Lung (tissue), 12 donors: ENCODE results near the gene NEDD8. TPM values are rescaled to one million over a fixed set of nuclear protein-coding genes. Genes with fewer than 3 reads are reported as not detected.

ENCODE experiments used
- ATAC-seq: fragments of 200-7000 bp; cut with Tn5 transposase; one replicate; pipeline ENCODE4 v1.9.1; 2020; ENCODE audit warnings: moderate number of reproducible peaks; ENCODE audit not compliant: insufficient read depth, low FRiP score
- DNase-seq, 3 donors: peaks; one replicate each; pipeline ENCODE4 v3.0.0-alpha.2; 2013 to 2017
- H3K27ac ChIP-seq, 2 donors: one replicate each; pipeline ENCODE4 v1.5.1; 2013; ENCODE audit warnings: mild to moderate bottlenecking in 2 of 2, moderate library complexity in 2 of 2, control low read depth in 1 of 2, inconsistent platforms in 1 of 2, low read depth in 1 of 2, low read length in 1 of 2
- H3K27me3 ChIP-seq, 3 donors: one replicate each; pipeline ENCODE4 v1.5.1; 2013; ENCODE audit warnings: low read length in 2 of 3; ENCODE audit not compliant: control insufficient read depth in 3 of 3, insufficient read depth in 3 of 3
- H3K36me3 ChIP-seq, 4 donors: one replicate each; pipeline ENCODE4 v1.5.1; 2013; ENCODE audit warnings: low read length in 4 of 4, mild to moderate bottlenecking in 1 of 4, moderate library complexity in 1 of 4; ENCODE audit not compliant: control insufficient read depth in 4 of 4, insufficient read depth in 4 of 4
- H3K4me1 ChIP-seq, 5 donors: one replicate each; pipeline ENCODE4 v1.5.1; 2013; ENCODE audit warnings: low read length in 5 of 5, mild to moderate bottlenecking in 2 of 5, moderate library complexity in 1 of 5; ENCODE audit not compliant: control insufficient read depth in 5 of 5, insufficient read depth in 5 of 5
- H3K4me3 ChIP-seq: one replicate; pipeline ENCODE4 v1.5.1; 2013; ENCODE audit warnings: mild to moderate bottlenecking, control low read depth, moderate library complexity
- H3K9ac ChIP-seq, 2 donors: one replicate each; pipeline ENCODE4 v1.5.1; 2013; ENCODE audit warnings: low read length in 2 of 2, control low read depth in 1 of 2; ENCODE audit not compliant: insufficient read depth in 1 of 2
- H3K9me3 ChIP-seq, 4 donors: one replicate each; pipeline ENCODE4 v1.5.1; 2013; ENCODE audit warnings: low read length in 3 of 4, mild to moderate bottlenecking in 1 of 4, moderate library complexity in 1 of 4; ENCODE audit not compliant: control insufficient read depth in 4 of 4, insufficient read depth in 3 of 4
- CTCF ChIP-seq: IDR thresholded peaks from 2 replicates; pipeline ENCODE4 v1.5.1; 2012; ENCODE audit warnings: mild to moderate bottlenecking; ENCODE audit errors: control extremely low read depth, extremely low read depth
- WGBS, 2 donors: extraction: QIAGEN DNeasy Blood & Tissue Kit; methylation state at CpG; one replicate each; pipeline ENCODE4 v1.1.7; 2013; 5-methylcytosine and 5-hydroxymethylcytosine counted together
- polyA plus RNA-seq, 2 donors: library from polyadenylated mRNA; stranded (reverse); fragments of 200-250 nt; gene quantifications; one replicate each; pipeline ENCODE4 v1.2.1, GENCODE V29; 2013
- total RNA-seq, 2 donors: library from RNA; depleted of rRNA in 1 of 2; stranded (reverse); fragments of >200 nt in 1 of 2; gene quantifications; one replicate each; pipeline ENCODE4 v1.2.1, GENCODE V29; 2014 to 2021
- donor health status: control.
- donor health status: control.
- donor health status: Bipolar disorder and iron deficiency.
- donor health status: healthy.
- donor health status: DM: yes; HTN: yes; CAD: no.

The NEDD8 gene
- total and polyA plus RNA-seq, 4 donors: 69.5 to 246 (median 194) TPM

DNA sequence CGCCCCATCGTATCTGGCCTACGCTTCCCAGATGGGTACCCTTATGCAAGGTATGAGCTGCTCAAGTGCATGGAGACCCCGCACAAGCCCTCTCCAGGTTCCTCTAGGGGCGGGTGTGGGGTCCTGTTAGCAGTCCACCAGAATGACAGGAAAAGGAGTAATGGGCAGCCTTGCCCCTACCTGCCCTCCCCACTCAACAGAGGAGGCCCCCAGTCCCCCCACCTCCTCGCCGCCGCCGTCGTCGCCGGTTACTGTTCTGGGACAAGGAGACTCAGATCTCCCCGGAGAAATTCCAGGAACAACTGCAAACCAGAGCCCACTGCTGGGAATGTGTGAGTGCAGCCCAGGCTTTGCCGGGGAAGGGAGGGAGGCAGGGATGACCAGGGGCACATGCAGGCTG, 54.3 kb downstream of the NEDD8 start:
- Histone ChIP-seq H3K4me1 (peaks cover 0 to 2% (median 0%) of the 10 kb centered on the region in 5 donors), H3K27ac (no peak overlapping the region), H3K27me3 (no peaks in the 10 kb centered on the region), H3K36me3 (peaks cover 2 to 71% (median 7%) of the 10 kb centered on the region in 4 donors), H3K9ac (no peak overlapping the region), H3K9me3 (no peaks in the 10 kb centered on the region), H3K4me3 (no peak overlapping the region)
- no peak for DNase-seq
- 94 to 98% methylated on average over 14 of the region's 14 CpGs for WGBS, 2 donors
- no peak for TF ChIP-seq CTCF
- no peak for ATAC-seq

GRCh38 chr14:24177041-24177825, 54.9 kb downstream of the NEDD8 start:
- no peak for TF ChIP-seq CTCF
- H3K9me3 ChIP-seq: no peaks in the 10 kb centered on the region
- no peak for ATAC-seq
- no peak overlapping the region for H3K27ac ChIP-seq
- no peak for DNase-seq
- peaks cover 0 to 68% (median 3%) of the 10 kb centered on the region in 4 donors for H3K36me3 ChIP-seq
- 93 to 97% methylated on average over 12 of the region's 12 CpGs for WGBS, 2 donors
- H3K27me3 ChIP-seq: no peaks in the 10 kb centered on the region
- no peak overlapping the region for H3K9ac ChIP-seq
- H3K4me3 ChIP-seq: no peak overlapping the region
- H3K4me1 ChIP-seq: peaks cover 0 to 9% (median under 1%) of the 10 kb centered on the region in 5 donors

GRCh38 chr14:24176599-24176998, 55.6 kb downstream of the NEDD8 start:
- Histone ChIP-seq H3K9me3 (no peaks in the 10 kb centered on the region), H3K36me3 (peaks cover 0 to 65% (median 3%) of the 10 kb centered on the region in 4 donors), H3K9ac (no peak overlapping the region), H3K27me3 (no peaks in the 10 kb centered on the region), H3K27ac (no peak overlapping the region), H3K4me1 (peaks cover 0 to 14% (median 4%) of the 10 kb centered on the region in 5 donors), H3K4me3 (no peak overlapping the region)
- ATAC-seq: no peak
- no peak for DNase-seq
- 96 to 98% methylated on average over 5 of the region's 5 CpGs for WGBS, 2 donors
- TF ChIP-seq CTCF: no peak
